ENCODE measurements around the gene SCEL. TPM values are rescaled to one million over a fixed set of nuclear protein-coding genes. Genes with fewer than 3 reads are reported as not detected.

SCEL gene
- total and polyA plus RNA-seq, 2 experiments from 2014 or later: 5.4 to 5.8 TPM

GRCh38 chr13:77674852-77675251 lies 139.3 kb downstream of the SCEL start:
- no peak overlapping the region for H3K4me3 ChIP-seq
- no peaks in the 10 kb centered on the region for H3K27me3 ChIP-seq
- H3K9me2 ChIP-seq (replicated peaks; ENCODE audit: insufficient read depth): no peaks in the 10 kb centered on the region
- no peak for DNase-seq (ENCODE audit: low spot score)
- no peak overlapping the region for H3K27ac ChIP-seq
- TF ChIP-seq EZH2phosphoT487 (IDR thresholded peaks at IDR 0.05; ENCODE audit: low read depth, severe bottlenecking, unreplicated experiment) (no peak), EZH2 (IDR thresholded peaks at IDR 0.05; ENCODE audit: borderline replicate concordance) (no peak), CTCF (IDR thresholded peaks at IDR 0.05; ENCODE audit: poor library complexity) (no peak)
- H3K79me2 ChIP-seq: no peaks in the 10 kb centered on the region
- no peak overlapping the region for H3K4me2 ChIP-seq
- no peaks in the 10 kb centered on the region for H4K20me1 ChIP-seq (ENCODE audit: insufficient read depth, poor library complexity, severe bottlenecking)
- no peaks in the 10 kb centered on the region for H3K36me3 ChIP-seq (replicated peaks; ENCODE audit: insufficient read depth, low read depth)
- no peaks in the 10 kb centered on the region for H3K4me1 ChIP-seq (ENCODE audit: insufficient read depth)
- no peak overlapping the region for H2AFZ ChIP-seq
- H3K9me3 ChIP-seq (ENCODE audit: low read depth): no peaks in the 10 kb centered on the region

GRCh38 chr13:77678691-77679235 lies 143.3 kb downstream of the SCEL start:
- DNase-seq (ENCODE audit: low spot score): no peak
- 76% methylated on average over 5 of the region's 5 CpGs for WGBS (ENCODE audit: low lambda C conversion rate, missing lambda C conversion rate)

GRCh38 chr13:77687799-77688198 lies 152.3 kb downstream of the SCEL start:
- no peaks in the 10 kb centered on the region for H3K36me3 ChIP-seq (replicated peaks; ENCODE audit: insufficient read depth, low read depth)
- TF ChIP-seq EZH2phosphoT487 (IDR thresholded peaks at IDR 0.05; ENCODE audit: low read depth, severe bottlenecking, unreplicated experiment) (no peak), CTCF (IDR thresholded peaks at IDR 0.05; ENCODE audit: poor library complexity) (no peak), EZH2 (IDR thresholded peaks at IDR 0.05; ENCODE audit: borderline replicate concordance) (no peak)
- H3K4me1 ChIP-seq (ENCODE audit: insufficient read depth): no peaks in the 10 kb centered on the region
- no peak overlapping the region for H3K4me3 ChIP-seq
- H3K9me2 ChIP-seq (replicated peaks; ENCODE audit: insufficient read depth): no peaks in the 10 kb centered on the region
- no peak for DNase-seq (ENCODE audit: low spot score)
- H3K27ac ChIP-seq: no peak overlapping the region
- H3K27me3 ChIP-seq: no peaks in the 10 kb centered on the region
- no peaks in the 10 kb centered on the region for H3K79me2 ChIP-seq
- no peaks in the 10 kb centered on the region for H3K9me3 ChIP-seq (ENCODE audit: low read depth)
- WGBS (ENCODE audit: low lambda C conversion rate, missing lambda C conversion rate): 82% methylated on average over 2 of the region's 2 CpGs
- no peaks in the 10 kb centered on the region for H4K20me1 ChIP-seq (ENCODE audit: insufficient read depth, poor library complexity, severe bottlenecking)
- no peak overlapping the region for H3K4me2 ChIP-seq
- no peak overlapping the region for H2AFZ ChIP-seq

More at GRCh38 chr13:77678691-77679235, 143.3 kb downstream of the SCEL start:
- Histone ChIP-seq H3K27ac (no peak overlapping the region), H3K27me3 (no peaks in the 10 kb centered on the region), H4K20me1 (ENCODE audit: insufficient read depth, poor library complexity, severe bottlenecking) (no peaks in the 10 kb centered on the region), H3K4me3 (no peak overlapping the region), H3K9me2 (replicated peaks; ENCODE audit: insufficient read depth) (no peaks in the 10 kb centered on the region), H3K36me3 (replicated peaks; ENCODE audit: insufficient read depth, low read depth) (no peaks in the 10 kb centered on the region), H3K9me3 (ENCODE audit: low read depth) (no peaks in the 10 kb centered on the region), H2AFZ (no peak overlapping the region), H3K4me1 (ENCODE audit: insufficient read depth) (no peaks in the 10 kb centered on the region), H3K4me2 (no peak overlapping the region), H3K79me2 (no peaks in the 10 kb centered on the region)
- TF ChIP-seq CTCF (IDR thresholded peaks at IDR 0.05; ENCODE audit: poor library complexity) (no peak), EZH2 (IDR thresholded peaks at IDR 0.05; ENCODE audit: borderline replicate concordance) (no peak), EZH2phosphoT487 (IDR thresholded peaks at IDR 0.05; ENCODE audit: low read depth, severe bottlenecking, unreplicated experiment) (no peak)

- no peaks in the 10 kb centered on the region for H3K4me1 ChIP-seq (ENCODE audit: insufficient read depth)
- no peaks in the 10 kb centered on the region for H3K9me2 ChIP-seq (replicated peaks; ENCODE audit: insufficient read depth)
- H3K36me3 ChIP-seq (replicated peaks; ENCODE audit: insufficient read depth, low read depth): no peaks in the 10 kb centered on the region
- peaks cover 13% of the 10 kb centered on the region for H3K27me3 ChIP-seq
- 67% methylated on average over 1 of the region's 1 CpG for WGBS (ENCODE audit: low lambda C conversion rate, missing lambda C conversion rate)
- H4K20me1 ChIP-seq (ENCODE audit: insufficient read depth, poor library complexity, severe bottlenecking): no peaks in the 10 kb centered on the region
- no peaks in the 10 kb centered on the region for H3K9me3 ChIP-seq (ENCODE audit: low read depth)
- H3K4me3 ChIP-seq: no peak overlapping the region
- H2AFZ ChIP-seq: no peak overlapping the region
- no peaks in the 10 kb centered on the region for H3K79me2 ChIP-seq
- no peak for DNase-seq (ENCODE audit: low spot score)
- no peak overlapping the region for H3K4me2 ChIP-seq
- TF ChIP-seq EZH2phosphoT487 (IDR thresholded peaks at IDR 0.05; ENCODE audit: low read depth, severe bottlenecking, unreplicated experiment) (no peak), CTCF (IDR thresholded peaks at IDR 0.05; ENCODE audit: poor library complexity) (no peak), EZH2 (IDR thresholded peaks at IDR 0.05; ENCODE audit: borderline replicate concordance) (no peak)
- H3K27ac ChIP-seq: no peak overlapping the region
Observed at GRCh38 chr13:77691871-77692270, 156.4 kb downstream of the SCEL start.

Measured in hepatocyte (in vitro differentiated cells).